COLO668 (cell line): ENCODE results near the gene NAPEPLD.
"Not testable (repeated sequence)": the region's sequence is repeated elsewhere in the genome, so short reads cannot be mapped to it uniquely, and the experiment has no call there.

Source experiments
- DNase-seq: peaks from one replicate; lab custom pipeline; 2025; ENCODE audit not compliant: unreplicated experiment; lab: John Stamatoyannopoulos, UW

Gene NAPEPLD

DNA sequence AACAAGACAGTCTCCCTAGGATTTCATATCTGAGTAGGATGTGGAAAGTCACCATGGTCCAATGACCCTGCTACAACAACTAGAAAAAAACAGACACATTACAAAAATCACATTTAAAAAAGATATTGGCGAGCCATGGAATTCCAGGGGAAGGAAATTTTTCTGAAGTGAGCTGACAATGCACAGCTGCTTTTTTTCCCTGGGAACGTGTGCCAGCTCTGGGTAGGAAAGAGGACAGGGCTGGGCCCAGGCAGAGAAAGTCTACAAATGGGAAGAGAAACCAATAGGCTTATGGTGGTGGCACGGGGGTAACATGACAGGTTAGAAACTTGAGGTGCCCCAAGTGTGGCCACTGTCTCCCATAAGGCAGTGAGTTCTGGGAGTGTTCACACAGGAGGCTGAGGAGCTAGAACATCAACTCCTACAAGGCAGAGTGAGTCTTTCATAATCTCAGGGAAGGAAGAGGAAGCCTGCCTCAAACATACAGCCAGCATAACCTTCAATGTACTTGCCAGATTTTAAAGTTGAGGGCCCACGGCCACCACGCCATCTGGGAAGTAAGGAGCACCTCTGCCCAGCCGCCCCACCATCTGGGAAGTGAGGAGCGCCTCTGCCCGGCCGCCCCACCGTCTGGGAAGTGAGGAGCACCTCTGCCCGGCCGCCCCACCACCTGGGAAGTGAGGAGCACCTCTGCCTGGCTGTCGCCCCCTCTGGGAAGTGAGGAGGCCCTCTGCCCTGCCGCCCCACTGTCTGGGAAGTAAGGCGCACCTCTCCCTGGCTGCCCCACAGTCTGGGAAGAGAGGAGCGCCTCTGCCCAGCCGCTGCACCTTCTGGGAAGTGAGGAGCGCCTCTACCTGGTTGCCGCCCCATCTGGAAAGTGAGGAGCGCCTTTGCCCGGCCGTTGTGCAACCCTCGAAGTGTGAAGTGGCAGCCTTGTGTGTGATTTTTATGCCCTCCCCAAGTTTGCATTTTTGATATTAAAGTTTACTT lies 80.2 kb downstream of the NAPEPLD start:
- no peak for DNase-seq

- peak; percentile 50 for DNase-seq
These were observed 83.2 kb downstream of the NAPEPLD start for GRCh38 chr7:103065667-103066066.

- no peak for DNase-seq
These were observed 85.0 kb downstream of the NAPEPLD start for GRCh38 chr7:103063895-103064294.

GRCh38 chr7:103059471-103059870 lies 89.4 kb downstream of the NAPEPLD start:
- DNase-seq, result no peak

GRCh38 chr7:103058122-103058521 lies 90.8 kb downstream of the NAPEPLD start:
- no peak for DNase-seq

DNA sequence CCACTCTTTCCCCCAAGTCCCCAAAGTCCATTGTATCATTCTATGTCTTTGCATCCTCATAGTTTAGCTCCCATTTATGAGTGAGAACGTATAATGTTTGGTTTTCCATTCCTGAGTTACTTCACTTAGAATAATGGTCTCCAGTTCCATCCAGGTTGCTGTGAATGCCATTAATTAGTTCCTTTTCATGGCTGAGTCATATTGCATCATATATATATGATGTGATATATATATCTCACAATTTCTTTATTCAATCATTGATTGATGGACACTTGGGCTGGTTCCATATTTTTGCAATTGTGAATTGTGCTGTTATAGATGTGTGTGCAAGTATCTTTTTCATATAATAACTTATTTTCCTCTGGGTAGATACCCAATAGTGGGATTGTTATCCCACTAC lies 92.9 kb downstream of the NAPEPLD start:
- DNase-seq, result not testable (repeated sequence)

DNA sequence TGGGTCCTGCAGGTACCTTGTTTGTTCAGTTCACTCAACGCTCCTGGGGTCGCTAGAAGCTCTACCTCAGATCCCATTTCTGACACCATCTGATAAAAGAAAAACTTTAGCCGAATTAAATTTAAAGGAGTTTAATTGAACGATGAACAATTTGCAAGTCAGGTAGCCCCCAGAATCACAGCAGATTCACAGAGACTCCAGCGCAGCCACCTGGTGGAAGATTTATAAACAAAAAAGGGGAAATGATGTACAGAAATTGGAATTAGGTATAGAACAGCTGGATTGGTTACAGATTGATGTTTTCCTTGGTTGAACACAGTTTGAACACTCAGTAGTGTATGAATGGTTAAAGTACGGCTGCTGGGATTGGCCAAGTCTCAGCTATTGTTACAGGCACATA lies 97.4 kb downstream of the NAPEPLD start:
- DNase-seq, result no peak
